GF-D8 (cell line): ENCODE measurements around the gene ATG2B.

ENCODE experiments used
- DNase-seq: peaks from one replicate; lab custom pipeline; 2025; lab: John Stamatoyannopoulos, UW

Gene ATG2B

DNA sequence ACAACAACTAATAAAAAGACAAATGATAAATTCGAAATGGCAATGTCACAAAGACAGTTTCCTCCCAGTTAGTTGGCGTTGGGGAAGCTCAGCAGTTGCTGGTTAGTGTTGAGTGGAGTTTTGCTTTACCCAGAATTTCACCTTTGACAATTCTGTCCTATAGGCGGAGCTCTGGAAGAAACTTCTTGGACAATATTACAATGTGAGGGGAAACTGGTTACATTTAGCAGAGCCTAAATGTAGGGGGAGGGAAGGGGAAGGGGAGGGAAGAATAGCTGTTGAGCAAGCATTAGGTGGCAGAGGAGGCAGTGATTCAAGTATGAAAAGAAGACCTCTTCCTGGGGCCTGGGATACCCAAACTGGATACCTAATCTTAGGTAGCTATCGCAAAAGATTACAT is 55.7 kb downstream of the ATG2B start:
- DNase-seq, result no peak

DNA sequence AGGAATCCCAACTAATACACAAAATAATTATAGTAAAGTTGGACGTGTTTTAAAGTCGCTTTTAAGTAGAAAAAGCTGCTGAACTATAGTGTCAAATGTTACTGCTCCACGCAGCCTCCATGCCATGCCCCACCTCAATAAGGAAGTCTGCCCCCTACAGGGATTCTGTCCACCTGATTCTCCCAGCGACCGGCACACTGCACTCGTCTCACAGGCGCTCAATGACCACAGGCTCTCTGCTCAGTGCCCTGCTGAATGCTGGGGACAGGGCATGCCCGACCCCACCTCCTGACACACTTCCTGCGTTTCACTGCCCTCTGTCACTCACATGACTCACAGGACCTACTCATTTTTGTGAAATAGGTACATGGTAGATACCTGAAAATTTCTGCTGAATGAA is 58.2 kb downstream of the ATG2B start:
- no peak for DNase-seq

DNA sequence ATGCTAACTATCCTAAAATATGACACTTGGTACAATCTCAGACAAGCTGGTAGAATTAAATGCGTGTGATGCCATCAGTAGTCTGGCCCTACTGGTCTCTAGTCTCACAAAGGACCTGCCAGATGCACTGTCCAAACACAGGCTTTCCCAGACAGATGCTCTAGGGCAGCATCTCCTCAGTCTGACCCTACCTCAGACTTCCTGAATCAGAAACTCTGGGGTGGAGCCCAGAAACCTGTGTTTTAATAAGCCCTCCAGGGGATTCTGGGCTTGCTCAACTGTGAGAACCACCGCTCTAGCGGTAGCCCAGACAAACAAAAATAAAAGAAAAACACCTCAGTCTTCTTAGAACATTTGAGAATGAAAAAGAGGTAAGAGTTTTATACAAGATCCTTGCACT is 59.2 kb downstream of the ATG2B start:
- DNase-seq, result no peak

DNA sequence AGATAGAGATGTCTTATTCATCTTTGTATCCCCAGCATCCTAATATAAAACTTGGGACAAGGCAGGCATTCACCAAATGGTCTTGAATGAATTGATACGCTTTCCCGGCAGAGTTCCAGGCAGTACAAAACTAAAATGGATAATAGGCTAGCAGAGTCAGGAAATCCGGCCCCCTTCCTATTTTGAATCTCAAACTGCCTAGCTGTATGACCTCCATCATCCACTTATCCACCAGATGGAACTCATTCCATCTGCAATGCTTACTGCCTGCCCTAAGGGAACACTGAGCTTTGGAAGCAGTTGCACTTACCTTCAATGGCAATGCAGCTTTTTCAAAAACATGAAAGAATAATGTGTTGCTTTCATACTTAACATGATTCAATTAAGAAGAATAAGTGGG is 63.7 kb downstream of the ATG2B start:
- no peak for DNase-seq

DNA sequence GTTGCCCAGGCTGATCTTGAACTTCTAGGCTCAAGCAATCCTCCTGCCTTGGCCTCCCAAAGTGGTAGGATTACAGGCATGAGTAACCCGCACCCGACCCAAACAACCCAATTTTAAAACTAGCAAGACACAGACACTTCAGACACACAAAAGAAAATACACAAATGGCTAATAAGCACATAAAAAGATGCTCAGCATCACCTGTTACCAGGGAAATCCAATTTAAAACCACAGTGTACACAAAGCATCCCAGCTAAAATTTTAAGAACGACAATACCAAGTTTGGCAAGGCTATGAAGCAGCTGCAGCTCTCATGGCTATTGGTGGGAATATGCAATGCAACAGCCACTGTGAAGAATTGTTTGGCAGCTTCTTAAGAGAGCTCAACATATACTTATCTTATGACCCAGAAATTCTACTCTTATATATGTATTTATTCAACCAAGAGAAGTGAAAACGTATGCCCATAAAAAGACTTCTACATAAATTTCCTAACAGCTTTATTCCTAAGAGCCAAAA is 65.1 kb downstream of the ATG2B start:
- DNase-seq, result no peak

DNA sequence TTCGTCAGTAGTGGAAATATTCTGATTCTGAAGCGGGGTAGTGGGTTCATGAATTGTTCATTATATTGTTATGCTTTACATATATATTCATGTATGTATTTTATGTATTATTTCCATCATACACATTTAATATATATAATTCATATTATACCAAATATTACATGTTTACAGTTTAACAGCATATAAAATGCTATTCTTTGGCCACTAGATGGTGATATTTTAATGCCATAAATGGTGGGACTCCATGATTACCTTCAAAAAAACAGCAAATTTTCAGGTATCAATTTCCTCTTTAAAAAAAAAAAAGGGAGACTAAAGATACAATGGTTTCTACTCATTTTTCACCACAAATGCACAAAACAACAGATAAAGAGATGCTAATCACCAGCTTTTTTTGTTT is 66.1 kb downstream of the ATG2B start:
- DNase-seq, result no peak

DNA sequence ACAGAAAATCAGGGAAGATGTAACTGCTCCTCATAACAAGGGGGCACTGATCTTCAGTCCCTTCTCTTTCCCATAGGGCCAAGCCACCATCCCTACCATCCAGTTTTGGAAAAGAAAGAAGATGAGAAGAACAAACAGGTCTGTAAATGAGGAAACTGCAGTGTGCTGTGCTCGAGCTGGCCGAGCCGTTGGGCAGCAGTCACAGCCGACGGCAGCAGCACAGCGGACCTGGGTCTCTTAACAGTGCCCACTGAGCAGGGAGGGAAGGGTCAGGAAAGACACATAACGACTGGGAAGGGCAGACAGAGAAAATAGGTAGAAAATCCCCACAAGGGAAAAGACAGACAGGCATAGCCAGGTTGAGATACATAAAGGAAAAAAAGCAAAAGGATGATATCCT is 68.9 kb downstream of the ATG2B start:
- no peak for DNase-seq

DNA sequence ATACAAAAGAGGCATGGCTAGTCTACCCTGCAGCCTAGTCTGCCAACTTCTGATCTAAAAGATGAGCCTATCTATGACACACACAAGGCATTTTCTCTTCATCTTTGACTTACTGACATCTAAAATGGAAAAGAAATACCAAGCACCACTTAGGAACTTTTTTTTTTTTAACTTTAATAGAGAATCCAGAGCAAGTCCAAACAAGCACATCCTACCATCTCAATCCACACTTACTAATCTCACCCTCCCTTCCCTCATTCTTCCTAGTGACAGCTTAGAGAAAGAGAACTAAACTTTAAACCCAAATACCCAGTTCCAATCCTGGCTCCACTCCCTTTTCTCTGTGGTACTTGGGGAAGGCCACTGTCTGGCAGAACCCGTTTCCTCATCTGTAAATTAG is 75.3 kb downstream of the ATG2B start:
- no peak for DNase-seq

DNA sequence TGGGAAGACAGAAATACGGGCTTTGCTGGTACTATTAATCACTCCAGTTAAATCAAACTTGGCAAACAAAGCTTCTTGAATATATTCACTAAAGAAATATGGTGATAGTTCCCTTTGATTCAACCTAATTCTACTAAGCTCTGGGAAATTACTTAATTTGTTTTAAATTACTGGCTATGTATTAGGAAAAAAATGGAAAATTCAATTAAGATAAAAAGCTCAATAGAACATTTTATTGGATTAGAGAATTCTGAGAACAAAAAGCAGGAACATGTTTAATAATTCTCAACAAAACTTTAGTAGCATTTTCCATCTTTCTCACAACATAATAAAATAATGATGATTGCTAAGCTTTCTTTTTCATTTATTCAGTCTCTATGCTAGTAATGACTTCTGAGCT is 76.9 kb downstream of the ATG2B start:
- no peak for DNase-seq

DNA sequence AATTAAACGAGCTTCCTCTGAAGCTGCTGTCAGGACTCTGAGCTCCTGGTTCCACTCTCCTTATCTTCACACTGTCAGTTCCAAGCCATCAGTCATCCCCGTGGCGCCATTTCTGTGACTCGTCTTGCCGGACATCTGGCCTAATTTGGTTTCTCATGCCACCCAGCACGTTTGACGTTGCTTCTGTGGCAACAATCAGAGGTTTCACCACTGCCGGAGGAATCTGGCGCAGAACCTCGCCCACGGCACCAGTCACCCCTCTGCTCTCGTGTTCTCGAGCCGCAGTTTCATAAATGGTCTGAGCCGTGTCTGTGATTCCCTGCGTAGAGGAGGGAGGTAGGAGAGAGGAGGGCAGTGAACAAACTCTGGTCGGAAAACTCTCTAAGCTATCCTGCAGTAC is 77.5 kb downstream of the ATG2B start:
- no peak for DNase-seq

DNA sequence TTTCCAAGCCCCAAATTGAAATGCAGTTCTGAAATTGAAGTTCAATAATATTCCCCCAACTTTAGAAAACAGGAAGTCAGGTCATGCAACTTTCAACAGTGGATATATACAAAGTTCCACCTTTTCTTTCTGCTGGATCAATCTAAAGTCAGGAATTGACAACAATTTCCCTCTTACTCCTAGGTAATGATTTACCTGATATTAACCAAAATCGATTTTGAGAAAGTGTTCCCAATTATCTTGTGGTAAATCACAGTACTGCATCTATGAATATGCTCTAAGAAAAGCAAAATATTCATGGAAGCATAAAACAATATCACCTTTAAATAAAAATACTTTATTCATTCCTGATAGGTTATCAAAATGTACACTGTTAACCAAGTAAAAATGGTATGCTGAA is 78.7 kb downstream of the ATG2B start:
- no peak for DNase-seq

DNA sequence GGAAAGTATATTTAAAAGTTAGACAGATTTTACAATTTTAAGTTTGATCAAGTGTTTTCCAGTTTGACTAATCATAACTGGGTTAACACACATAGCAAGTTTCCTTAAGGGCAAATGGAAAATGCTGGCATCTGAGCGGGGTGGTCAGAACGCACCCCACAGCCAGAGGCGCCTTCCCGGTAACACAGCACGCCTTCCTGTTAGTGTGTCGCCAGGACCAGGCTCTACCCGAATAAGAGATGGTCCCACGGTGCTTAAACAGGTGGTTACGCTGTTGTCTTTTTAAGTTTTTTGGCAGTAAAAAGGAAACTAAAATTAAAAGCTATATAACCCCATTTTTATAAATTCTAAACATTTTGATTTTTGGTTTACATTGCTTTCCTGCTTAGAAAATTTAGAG is 79.1 kb downstream of the ATG2B start:
- DNase-seq, result no peak

DNA sequence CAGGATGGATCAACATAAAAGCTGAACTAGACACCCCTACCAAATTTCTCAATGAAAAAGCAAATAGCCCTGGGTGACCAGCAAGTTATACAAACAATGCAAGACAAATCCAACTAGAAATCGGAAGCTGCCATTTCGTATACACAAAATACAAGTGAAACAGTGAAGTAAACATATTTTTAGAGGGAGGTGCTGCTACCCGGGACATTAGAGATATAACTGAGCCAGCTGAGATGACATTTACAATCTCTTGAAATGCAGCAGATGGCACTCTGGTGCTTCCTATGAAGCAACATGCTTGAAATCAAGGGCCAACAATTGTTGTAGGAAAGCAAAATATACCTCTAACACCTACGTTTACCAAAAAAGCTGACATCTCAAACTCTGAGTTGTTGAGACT is 81.7 kb downstream of the ATG2B start:
- DNase-seq, result no peak

DNA sequence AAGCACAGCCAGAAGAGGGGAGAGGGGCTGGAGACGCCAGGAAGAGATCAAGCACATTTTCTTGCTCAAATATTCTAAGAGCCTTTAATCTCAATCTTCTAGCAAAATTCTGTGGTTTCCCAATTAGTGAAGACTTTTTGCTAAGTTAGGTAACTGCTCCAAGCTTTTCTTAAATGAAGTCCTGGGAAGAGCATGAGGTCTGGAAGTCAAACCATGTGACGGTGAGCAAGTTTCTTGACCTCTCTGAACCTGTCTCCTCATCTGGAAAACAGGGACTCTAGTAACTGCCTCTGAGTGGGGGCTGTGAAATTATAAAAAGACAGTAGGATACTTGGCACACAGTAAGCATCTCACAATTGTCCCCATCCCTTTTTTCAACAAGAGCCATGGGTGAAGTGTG is 83.0 kb downstream of the ATG2B start:
- DNase-seq, result no peak

DNA sequence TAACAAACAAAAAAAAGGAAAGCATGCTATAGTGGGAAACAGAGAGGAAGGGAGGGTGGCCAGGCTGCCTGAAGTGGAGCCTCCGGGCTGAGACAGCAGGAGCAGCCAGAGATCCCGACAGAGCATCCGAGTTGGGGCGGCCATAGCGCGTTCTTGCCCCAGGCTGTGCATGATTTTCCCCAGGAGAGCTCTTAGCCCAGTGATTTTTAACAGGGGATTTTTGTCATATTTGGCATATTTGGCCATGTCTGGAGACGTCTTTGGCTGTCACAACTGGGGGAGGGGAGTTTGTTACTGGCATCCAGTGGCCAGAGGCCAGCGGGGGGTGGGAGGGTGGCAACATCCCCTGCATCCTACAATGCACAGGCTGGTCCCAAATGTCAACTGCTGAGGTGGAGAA is 83.6 kb downstream of the ATG2B start:
- no peak for DNase-seq

DNA sequence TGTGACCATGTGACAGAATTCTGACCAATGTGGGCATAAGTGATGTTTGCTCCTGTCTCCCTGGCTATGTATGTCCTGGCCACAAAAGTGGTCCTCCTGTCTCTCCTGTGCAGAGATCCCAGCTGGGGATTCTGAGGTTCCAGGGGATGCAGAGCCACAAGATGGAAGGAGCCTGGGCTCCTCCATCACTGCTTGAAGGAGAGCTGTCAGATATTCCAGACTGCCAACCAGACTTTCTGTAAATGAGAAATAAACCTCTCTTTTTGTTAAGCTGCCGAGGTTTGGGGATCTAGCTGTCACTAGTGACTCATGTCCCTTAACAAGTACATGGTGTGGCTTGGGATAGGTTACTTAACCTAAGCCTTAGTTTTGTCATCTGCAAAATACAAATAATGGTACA is 85.3 kb downstream of the ATG2B start:
- no peak for DNase-seq

DNA sequence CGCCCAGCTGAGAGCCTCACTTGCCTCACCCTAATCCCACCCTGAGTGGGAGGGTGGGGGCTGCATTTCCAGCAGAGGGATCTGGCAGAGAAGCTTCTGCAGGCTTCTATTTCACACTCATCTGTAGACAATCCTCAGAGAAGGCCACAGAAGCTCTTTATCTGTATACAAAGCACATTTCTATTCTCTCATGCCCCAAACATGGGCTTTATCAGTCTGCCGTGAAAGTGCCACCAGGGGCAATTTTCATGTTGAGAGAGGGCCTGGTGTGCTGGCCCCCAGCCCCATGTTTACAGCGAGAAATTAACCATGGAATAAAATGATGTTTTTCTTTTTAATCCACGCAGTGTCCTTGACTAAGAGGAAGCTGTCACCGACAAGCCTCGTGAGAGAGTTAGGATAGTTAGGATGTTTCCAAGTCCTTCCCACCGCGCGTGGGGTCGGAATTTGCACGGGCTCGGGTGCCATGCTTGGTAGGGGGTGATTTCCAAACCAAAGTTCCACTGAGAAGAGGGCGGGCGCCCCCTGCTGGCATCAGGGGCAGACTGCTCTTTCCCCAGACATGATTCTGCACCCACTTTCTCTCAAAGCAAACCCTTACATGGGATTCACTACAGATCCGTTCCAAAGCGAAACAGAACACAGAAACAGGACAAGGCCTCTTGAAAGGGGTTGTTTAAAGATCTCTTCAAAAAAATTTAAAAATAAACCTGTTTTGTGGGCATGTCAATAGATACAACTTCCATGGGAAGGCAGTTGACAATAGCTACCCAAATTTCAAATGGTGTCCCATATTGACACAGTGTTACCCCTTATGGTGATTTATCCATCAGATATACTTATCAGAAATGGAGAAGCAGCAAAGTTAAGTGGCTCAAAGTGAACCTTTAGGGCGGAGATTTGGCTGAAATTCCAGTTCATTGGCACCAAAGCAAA is 87.7 kb downstream of the ATG2B start:
- DNase-seq, result no peak

DNA sequence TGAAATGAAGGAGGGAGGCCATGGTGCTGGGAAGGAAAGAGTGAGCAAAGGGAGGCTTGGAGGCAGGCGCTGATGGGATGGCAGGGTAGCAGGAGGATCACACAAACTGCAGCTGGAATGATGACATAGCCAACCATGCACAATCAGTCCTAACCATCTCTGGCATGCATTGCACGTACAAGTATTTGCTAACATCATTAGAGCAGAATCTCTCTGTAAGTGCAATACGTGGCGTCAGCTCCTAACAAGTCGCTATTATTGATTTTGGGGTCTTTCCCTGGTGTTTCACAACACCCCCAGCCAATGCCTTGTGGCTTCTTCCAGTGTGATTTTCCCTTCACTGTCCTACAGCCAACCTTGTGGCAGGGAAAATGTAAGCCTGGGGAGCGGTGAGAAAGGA is 88.6 kb downstream of the ATG2B start:
- no peak for DNase-seq

DNA sequence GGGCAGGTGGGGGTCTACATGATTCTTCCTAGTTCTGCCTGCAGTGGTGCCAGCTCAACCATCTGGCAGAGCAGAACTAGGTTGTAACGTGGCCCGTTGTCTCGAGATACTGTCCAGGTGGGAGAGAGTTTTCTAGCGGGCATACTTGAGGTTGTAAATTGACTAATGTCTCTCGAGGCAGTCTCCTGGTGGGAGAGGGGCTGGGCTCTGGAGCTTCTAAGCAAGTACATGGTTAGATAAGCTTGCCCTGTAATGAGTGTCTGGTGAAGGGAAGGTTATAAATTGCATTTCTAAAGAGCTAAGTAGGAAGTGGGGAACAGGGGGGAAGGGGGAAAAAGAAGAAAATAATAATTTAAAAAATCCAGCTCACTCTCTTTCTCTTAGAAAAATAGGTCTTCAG is 89.0 kb downstream of the ATG2B start:
- DNase-seq, result no peak

DNA sequence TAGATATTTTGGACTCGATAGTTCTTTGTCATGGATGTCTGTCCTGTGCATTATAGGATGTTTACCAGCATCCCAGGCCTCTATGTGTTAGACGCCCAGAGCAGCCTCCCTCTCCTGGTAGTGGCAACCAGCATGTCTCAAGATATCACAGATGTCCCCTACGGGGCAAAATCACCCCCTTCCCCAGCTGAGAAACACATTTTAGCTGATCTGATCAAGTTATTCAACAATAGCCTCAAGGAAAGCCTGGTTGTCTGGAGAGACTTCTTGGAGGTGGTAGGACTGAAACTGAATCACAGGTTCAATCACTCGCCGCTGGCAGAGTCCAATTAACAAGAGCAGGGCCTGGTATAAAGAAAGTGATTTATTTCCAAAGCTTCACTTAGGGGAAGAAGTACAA is 89.5 kb downstream of the ATG2B start:
- DNase-seq, result no peak

DNA sequence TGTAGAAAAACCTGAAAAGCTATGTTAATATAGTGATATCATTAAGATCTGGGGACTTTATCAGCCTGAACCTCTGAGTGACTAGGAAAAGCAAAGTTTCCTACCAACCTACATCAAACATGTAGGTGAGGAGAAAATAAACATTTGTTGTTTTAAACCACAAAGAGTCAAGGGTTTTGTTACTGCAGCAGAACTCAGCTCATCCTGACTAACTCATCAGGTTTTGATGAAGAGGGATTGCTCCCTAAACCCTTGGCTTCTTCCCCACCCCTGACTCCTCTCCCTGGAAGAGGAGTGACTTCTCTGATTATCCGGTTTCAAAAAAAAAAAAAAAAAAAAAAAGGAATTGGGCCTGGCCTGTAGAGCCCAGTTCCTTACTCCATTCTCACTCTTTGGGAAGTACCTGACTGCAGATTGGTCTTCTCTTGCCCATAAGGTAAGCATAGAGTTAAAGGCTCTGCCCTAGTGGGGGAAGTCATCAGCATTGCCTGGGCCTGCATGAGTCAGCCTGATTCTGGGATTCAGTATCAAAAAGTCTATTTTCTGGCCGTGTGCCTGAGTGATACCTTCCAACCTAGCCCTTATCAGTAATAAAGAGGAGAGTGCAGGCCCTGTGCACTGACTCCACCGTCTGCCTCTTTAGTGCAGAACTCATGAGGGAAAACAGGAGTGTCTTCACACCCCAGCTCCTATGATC is 90.2 kb downstream of the ATG2B start:
- no peak for DNase-seq

DNA sequence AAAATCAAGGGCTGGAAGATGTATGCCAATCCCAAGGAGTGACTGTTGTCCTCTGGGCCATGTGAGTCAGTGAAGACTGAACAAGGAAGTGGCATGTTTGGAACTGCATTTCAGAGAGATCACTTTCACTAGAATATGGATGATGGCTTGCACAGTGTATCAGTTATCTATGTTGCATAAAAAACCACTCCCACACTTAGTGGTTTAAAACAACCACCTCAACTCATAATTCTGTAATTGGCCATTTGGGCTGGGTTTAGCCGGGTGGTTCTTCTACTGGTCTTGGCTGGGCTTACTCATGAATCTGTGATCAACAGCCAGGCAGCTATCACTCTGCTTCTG is 91.7 kb downstream of the ATG2B start:
- DNase-seq, result no peak

DNA sequence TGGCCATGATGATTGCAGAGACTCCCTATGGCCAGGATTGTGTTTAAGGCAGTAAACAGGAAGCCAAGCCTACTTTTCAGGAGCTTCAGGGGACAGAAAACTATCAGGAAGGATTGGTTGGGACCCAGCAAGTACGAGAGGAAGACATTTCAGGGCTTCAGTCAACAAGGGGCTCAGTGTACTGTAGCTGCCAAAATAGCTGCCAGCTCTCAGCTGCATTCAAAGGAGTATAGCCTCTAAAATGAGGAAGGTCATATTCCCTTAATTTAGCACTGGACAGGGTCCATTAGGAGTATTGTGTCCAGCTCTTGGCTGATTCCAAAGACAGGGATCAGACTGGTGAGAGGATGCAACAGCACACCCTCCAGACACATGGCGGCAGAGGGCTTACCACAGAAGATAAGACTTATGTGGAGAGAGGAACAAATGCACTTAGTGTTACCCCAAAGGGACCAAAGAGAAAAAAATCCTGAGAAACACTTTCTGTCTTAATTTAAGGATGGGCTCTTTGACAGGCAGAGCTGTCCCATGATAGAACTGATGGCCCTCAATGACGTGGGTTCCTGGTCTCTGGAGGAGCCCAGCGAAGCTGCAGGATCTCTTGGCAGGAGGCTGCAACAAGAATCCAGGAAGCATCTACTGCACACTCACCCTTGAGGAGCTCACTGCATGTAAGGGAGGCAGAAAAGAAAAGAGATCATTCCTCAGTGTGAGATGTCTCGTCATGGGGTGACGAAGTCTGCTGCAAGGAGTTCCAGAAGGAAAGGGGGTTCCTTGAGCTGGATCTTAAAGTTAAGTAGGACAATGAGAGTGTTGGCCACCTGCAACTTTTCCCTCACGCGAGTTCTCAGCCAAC is 92.3 kb downstream of the ATG2B start:
- DNase-seq, result no peak
